Body of pancreas (tissue), 4 donors: ENCODE data around the gene PACRG.

Source experiments
- CTCF ChIP-seq, 7 experiments: fragments of 450-650 bp in 4 of 7; fragments of 200-600 bp in 3 of 7; sonication (generic) in 3 of 7; IDR thresholded peaks; one replicate each; pipeline ENCODE4 v1.5.1; 2016 to 2019; ENCODE audit warnings: antibody characterized with exemption in 7 of 7
- POLR2A ChIP-seq, 3 donors: fragments of 450-650 bp; IDR thresholded peaks; one replicate each; pipeline ENCODE4 v1.6.1; 2016; ENCODE audit warnings: antibody characterized with exemption in 3 of 3, mild to moderate bottlenecking in 2 of 3

- TF ChIP-seq CTCF (IDR thresholded peaks at IDR 0.05) (no peak), POLR2A (IDR thresholded peaks at IDR 0.05) (no peak)
Observed at GRCh38 chr6:163162874-163163213, 435.1 kb downstream of the PACRG start.
